GM12865 (cell line): ENCODE data around the gene GNG10.
"Not testable (repeated sequence)": the region's sequence is repeated elsewhere in the genome, so short reads cannot be mapped to it uniquely, and the experiment has no call there.

ENCODE experiments used
- DNase-seq: peaks from one replicate; pipeline ENCODE4 v3.0.0; 2010; ENCODE audit warnings: low read depth
- H3K4me3 ChIP-seq: 2 replicates; pipeline ENCODE4 v1.5.1; 2011; ENCODE audit warnings: mild to moderate bottlenecking, low read depth, low read length, control low read depth
- CTCF ChIP-seq: IDR thresholded peaks from 2 replicates; pipeline ENCODE4 v1.5.1; 2011; ENCODE audit warnings: low read length, control low read depth, low read depth, inconsistent platforms; ENCODE audit not compliant: insufficient read depth; ENCODE audit errors: missing control alignments

Gene GNG10

GRCh38 chr9:111663301-111663823 is 2.0 kb downstream of the GNG10 start:
- no peak overlapping the region for H3K4me3 ChIP-seq
- no peak for DNase-seq
- TF ChIP-seq CTCF = no peak

GRCh38 chr9:111668026-111668573 is 6.7 kb downstream of the GNG10 start:
- no peak for DNase-seq

GRCh38 chr9:111668601-111669000 is 7.2 kb downstream of the GNG10 start:
- not testable (repeated sequence) for DNase-seq, H3K4me3 ChIP-seq

More at GRCh38 chr9:111668026-111668573, 6.7 kb downstream of the GNG10 start:
- TF ChIP-seq CTCF = no peak
- H3K4me3 ChIP-seq = no peak overlapping the region

- TF ChIP-seq CTCF = no peak
- no peak for DNase-seq
- no peak overlapping the region for H3K4me3 ChIP-seq
These were observed 12.9 kb downstream of the GNG10 start for GRCh38 chr9:111674319-111674718.

- TF ChIP-seq CTCF = no peak
- H3K4me3 ChIP-seq = no peak overlapping the region
- no peak for DNase-seq
These were observed 14.7 kb downstream of the GNG10 start for GRCh38 chr9:111676116-111676515.

GRCh38 chr9:111678293-111678692 is 16.9 kb downstream of the GNG10 start:
- H3K4me3 ChIP-seq = no peak overlapping the region
- TF ChIP-seq CTCF = no peak
- DNase-seq = no peak

GRCh38 chr9:111679199-111679598 is 17.8 kb downstream of the GNG10 start:
- TF ChIP-seq CTCF = no peak
- H3K4me3 ChIP-seq = no peak overlapping the region
- DNase-seq = no peak
